ENCODE results near the gene MAPT. TPM values are rescaled to one million over a fixed set of nuclear protein-coding genes. Genes with fewer than 3 reads are reported as not detected.

MAPT gene
- total RNA-seq, 1 experiment from 2014 or later: 3.5 TPM

- no peak for DNase-seq (ENCODE audit: extremely low read depth, low read depth)
Measured at GRCh38 chr17:45966606-45967280, 72.4 kb downstream of the MAPT start.

- DNase-seq (ENCODE audit: extremely low read depth, low read depth): no peak
Measured at GRCh38 chr17:45967378-45967777, 73.0 kb downstream of the MAPT start.

- DNase-seq (ENCODE audit: extremely low read depth, low read depth): no peak
Measured at GRCh38 chr17:45968732-45969131, 74.4 kb downstream of the MAPT start.

GRCh38 chr17:45969726-45970125, 75.4 kb downstream of the MAPT start:
- no peak for DNase-seq (ENCODE audit: extremely low read depth, low read depth)

GRCh38 chr17:45970659-45971058, 76.3 kb downstream of the MAPT start:
- DNase-seq (ENCODE audit: extremely low read depth, low read depth): no peak

GRCh38 chr17:45971698-45972141, 77.4 kb downstream of the MAPT start:
- DNase-seq (ENCODE audit: extremely low read depth, low read depth): no peak

- no peak for DNase-seq (ENCODE audit: extremely low read depth, low read depth)
Measured at GRCh38 chr17:45972531-45972930, 78.2 kb downstream of the MAPT start.

- no peak for DNase-seq (ENCODE audit: extremely low read depth, low read depth)
Measured at GRCh38 chr17:45973099-45973780, 78.9 kb downstream of the MAPT start.

- no peak for DNase-seq (ENCODE audit: extremely low read depth, low read depth)
Measured at GRCh38 chr17:45973946-45974859, 79.8 kb downstream of the MAPT start.

- DNase-seq (ENCODE audit: extremely low read depth, low read depth): no peak
Measured at GRCh38 chr17:45974916-45975630, 80.7 kb downstream of the MAPT start.

GRCh38 chr17:45975640-45976295, 81.4 kb downstream of the MAPT start:
- DNase-seq (ENCODE audit: extremely low read depth, low read depth): no peak

- DNase-seq (ENCODE audit: extremely low read depth, low read depth): no peak
Measured at GRCh38 chr17:45976391-45976754, 82.0 kb downstream of the MAPT start.

GRCh38 chr17:45976755-45977505, 82.6 kb downstream of the MAPT start:
- no peak for DNase-seq (ENCODE audit: extremely low read depth, low read depth)

GRCh38 chr17:45977506-45977824, 83.1 kb downstream of the MAPT start:
- no peak for DNase-seq (ENCODE audit: extremely low read depth, low read depth)

- DNase-seq (ENCODE audit: extremely low read depth, low read depth): no peak
Measured at GRCh38 chr17:45977976-45978626, 83.7 kb downstream of the MAPT start.

- no peak for DNase-seq (ENCODE audit: extremely low read depth, low read depth)
Measured at GRCh38 chr17:45979137-45979536, 84.8 kb downstream of the MAPT start.

- no peak for DNase-seq (ENCODE audit: extremely low read depth, low read depth)
Measured at GRCh38 chr17:45980855-45981254, 86.5 kb downstream of the MAPT start.

GRCh38 chr17:45981306-45981705, 87.0 kb downstream of the MAPT start:
- no peak for DNase-seq (ENCODE audit: extremely low read depth, low read depth)
